Spleen (tissue), 7 donors: ENCODE results near the gene FYB1.

ENCODE experiments used
- CTCF ChIP-seq, 11 experiments: fragments of 200-600 bp in 7 of 11; fragments of 450-650 bp in 4 of 11; sonication (generic) in 4 of 11; IDR thresholded peaks in 8 of 11; conservative IDR thresholded peaks in 3 of 11; 1 replicate in 7 of 11; 2 replicates in 4 of 11; pipeline versions ENCODE4 v1.4.0 to v1.8.0; 2016 to 2021; ENCODE audit warnings: antibody characterized with exemption in 11 of 11, inconsistent platforms in 4 of 11, mild to moderate bottlenecking in 1 of 11
- POLR2A ChIP-seq, 3 donors: fragments of 450-650 bp; IDR thresholded peaks; one replicate each; pipeline ENCODE4 v1.5.1; 2017; ENCODE audit warnings: antibody characterized with exemption in 3 of 3, mild to moderate bottlenecking in 1 of 3
- POLR2AphosphoS5 ChIP-seq, 3 donors: sonication (generic); formaldehyde crosslinking; IDR thresholded peaks; one replicate each; pipeline ENCODE4 v1.5.1; 2017; ENCODE audit warnings: antibody characterized with exemption in 3 of 3
- donor health status: DM: no; HTN: no; CAD: no; lungs with moderate emphysema.
- donor health status: DM: no; HTN: no; CAD: no.
- donor health status: DM: no; HTN: no; CAD: no.

- TF ChIP-seq CTCF (IDR thresholded peaks at IDR 0.05 in 8 of 11, conservative IDR thresholded peaks at IDR 0.05 in 3 of 11) (no peak), POLR2A (IDR thresholded peaks at IDR 0.05) (no peak), POLR2AphosphoS5 (IDR thresholded peaks at IDR 0.05) (no peak)
Observed at GRCh38 chr5:39059064-39059463, 160.3 kb downstream of the FYB1 start.
